ENCODE data around the gene BIRC5.

- TF ChIP-seq CTCF (IDR thresholded peaks at IDR 0.05) (no peak), POLR2A (IDR thresholded peaks at IDR 0.05) (no peak)
These were observed 16.8 kb upstream of the BIRC5 start for GRCh38 chr17:78197147-78197832.

Data from gastroesophageal sphincter (tissue), 3 donors.